PFSK-1 (cell line): ENCODE measurements around the gene ZBTB38.

ENCODE experiments used
- FOXP2 ChIP-seq: optimal IDR thresholded peaks from 2 replicates; pipeline ENCODE3; 2011; ENCODE audit warnings: borderline replicate concordance, control low read depth, inconsistent platforms; ENCODE audit not compliant: insufficient read depth; ENCODE audit errors: extremely low read length, extremely low read depth
- POLR2AphosphoS5 ChIP-seq: IDR thresholded peaks from 2 replicates; pipeline ENCODE4 v1.6.1; 2012; ENCODE audit warnings: low read depth, mild to moderate bottlenecking, control low read depth, low read length, moderate library complexity
- REST ChIP-seq, 2 experiments: IDR thresholded peaks; 2 replicates each; pipeline versions ENCODE4 v1.6.1 to v1.8.0; 2011 to 2012; ENCODE audit warnings: low read depth in 2 of 2, low read length in 2 of 2, control low read depth in 1 of 2, inconsistent platforms in 1 of 2, mild to moderate bottlenecking in 1 of 2, moderate library complexity in 1 of 2; ENCODE audit not compliant: insufficient read depth in 1 of 2
- SIN3A ChIP-seq: IDR thresholded peaks from 2 replicates; pipeline ENCODE4 v1.6.1; 2012; ENCODE audit warnings: mild to moderate bottlenecking, low read length, moderate library complexity, borderline replicate concordance; ENCODE audit not compliant: insufficient read depth
- TAF1 ChIP-seq: IDR thresholded peaks from 2 replicates; pipeline ENCODE4 v1.6.1; 2012; ENCODE audit warnings: low read length, control low read depth, borderline replicate concordance; ENCODE audit not compliant: insufficient read depth

Gene ZBTB38

GRCh38 chr3:141366285-141367037 is 1.8 kb upstream of the ZBTB38 start:
- TF ChIP-seq FOXP2 (no peak), SIN3A (no peak), TAF1 (no peak), POLR2AphosphoS5 (no peak), REST (IDR thresholded peaks at IDR 0.05; ENCODE audit: insufficient read depth in 1 of 2, low read depth in 2 of 2, low read length in 2 of 2) (no peak)

- TF ChIP-seq FOXP2 (peak; percentile 66), REST (IDR thresholded peaks at IDR 0.05; ENCODE audit: insufficient read depth in 1 of 2, low read depth in 2 of 2, low read length in 2 of 2) (no peak; a peak in 1 of 4 replicates)
These were observed 1.1 kb upstream of the ZBTB38 start for GRCh38 chr3:141367038-141367730.

GRCh38 chr3:141368925-141369794 is 856 bp downstream of the ZBTB38 start:
- no peak for TF ChIP-seq SIN3A
- no peak for TF ChIP-seq REST (IDR thresholded peaks at IDR 0.05; ENCODE audit: insufficient read depth in 1 of 2, low read depth in 2 of 2, low read length in 2 of 2)
- TF ChIP-seq TAF1, result no peak
- no peak for TF ChIP-seq POLR2AphosphoS5
- TF ChIP-seq FOXP2, result no peak

GRCh38 chr3:141370065-141370533 is 1.8 kb downstream of the ZBTB38 start:
- no peak for TF ChIP-seq FOXP2
- TF ChIP-seq SIN3A, result no peak
- no peak for TF ChIP-seq POLR2AphosphoS5
- no peak for TF ChIP-seq REST (IDR thresholded peaks at IDR 0.05; ENCODE audit: insufficient read depth in 1 of 2, low read depth in 2 of 2, low read length in 2 of 2)
- no peak for TF ChIP-seq TAF1
